GM19043 (cell line): ENCODE measurements around the gene FAM13A.

Experiments used
- ATAC-seq: cut with Tn5 transposase; IDR thresholded peaks from one replicate; pipeline ENCODE4 v1.9.1; 2021; ENCODE audit warnings: low read depth; ENCODE audit not compliant: unreplicated experiment

The FAM13A gene

GRCh38 chr4:88731381-88731780 is 325.6 kb downstream of the FAM13A start:
- no peak for ATAC-seq

GRCh38 chr4:88730811-88731210 is 326.2 kb downstream of the FAM13A start:
- no peak for ATAC-seq

GRCh38 chr4:88729146-88729760 is 327.7 kb downstream of the FAM13A start:
- no peak for ATAC-seq

DNA sequence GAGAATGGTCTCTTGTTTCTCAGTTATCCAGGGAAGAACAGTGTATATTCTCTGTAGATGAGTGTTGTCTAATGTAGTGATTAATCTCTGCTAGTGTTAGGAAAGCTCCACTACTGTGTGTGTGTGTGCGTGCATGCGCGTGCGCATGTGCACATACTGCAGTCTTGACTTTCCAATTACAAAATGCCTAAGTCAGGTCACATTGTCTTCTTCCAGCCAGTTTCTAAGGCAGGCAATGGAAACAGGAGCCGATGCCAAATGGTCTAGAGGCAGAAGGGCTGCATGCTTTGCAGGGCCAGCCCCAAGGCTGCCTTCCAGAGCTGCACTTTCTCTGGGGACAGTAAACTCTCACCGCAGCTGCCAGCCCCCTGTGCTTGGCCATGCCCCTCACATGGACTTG is 328.8 kb downstream of the FAM13A start:
- ATAC-seq: no peak

DNA sequence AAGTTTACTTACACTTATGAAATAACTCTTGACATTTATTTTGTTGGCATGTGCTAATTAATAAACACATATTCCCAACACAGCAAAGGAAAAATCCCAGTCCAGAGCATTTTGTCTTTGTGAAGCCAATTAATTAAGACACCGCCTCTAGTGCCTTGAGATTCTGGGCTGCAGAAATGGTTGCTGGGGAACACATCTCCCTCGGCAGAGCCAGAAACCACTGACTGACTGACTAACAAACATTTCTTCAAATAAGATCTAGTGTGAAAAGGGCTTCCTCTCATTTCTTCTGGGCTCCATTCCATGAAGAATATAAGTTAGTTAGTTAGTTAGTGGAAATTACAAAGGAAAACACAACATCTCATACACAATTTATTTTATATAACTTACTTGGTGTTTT is 331.0 kb downstream of the FAM13A start:
- no peak for ATAC-seq

DNA sequence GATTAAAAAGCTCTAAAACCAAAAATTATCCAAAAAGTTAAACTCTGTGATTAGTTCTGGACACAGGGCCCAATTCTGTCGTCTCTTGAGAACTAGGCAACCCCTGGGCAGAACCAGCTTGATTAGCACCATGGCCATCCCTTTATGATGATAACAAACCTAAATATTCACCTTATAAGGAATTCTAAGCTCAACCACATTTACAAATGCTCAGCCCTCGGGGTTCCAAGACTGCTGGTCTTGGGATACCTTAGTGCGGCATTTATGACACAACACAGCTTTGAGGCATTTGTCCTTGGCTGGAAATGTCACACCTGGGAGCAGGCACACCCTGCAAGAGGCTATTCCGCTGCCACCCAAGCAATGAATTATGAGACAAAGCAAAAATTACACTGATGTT is 331.8 kb downstream of the FAM13A start:
- no peak for ATAC-seq

GRCh38 chr4:88724406-88724805 is 332.6 kb downstream of the FAM13A start:
- ATAC-seq: no peak

GRCh38 chr4:88722828-88723227 is 334.2 kb downstream of the FAM13A start:
- ATAC-seq: no peak

GRCh38 chr4:88722276-88722780 is 334.7 kb downstream of the FAM13A start:
- no peak for ATAC-seq

DNA sequence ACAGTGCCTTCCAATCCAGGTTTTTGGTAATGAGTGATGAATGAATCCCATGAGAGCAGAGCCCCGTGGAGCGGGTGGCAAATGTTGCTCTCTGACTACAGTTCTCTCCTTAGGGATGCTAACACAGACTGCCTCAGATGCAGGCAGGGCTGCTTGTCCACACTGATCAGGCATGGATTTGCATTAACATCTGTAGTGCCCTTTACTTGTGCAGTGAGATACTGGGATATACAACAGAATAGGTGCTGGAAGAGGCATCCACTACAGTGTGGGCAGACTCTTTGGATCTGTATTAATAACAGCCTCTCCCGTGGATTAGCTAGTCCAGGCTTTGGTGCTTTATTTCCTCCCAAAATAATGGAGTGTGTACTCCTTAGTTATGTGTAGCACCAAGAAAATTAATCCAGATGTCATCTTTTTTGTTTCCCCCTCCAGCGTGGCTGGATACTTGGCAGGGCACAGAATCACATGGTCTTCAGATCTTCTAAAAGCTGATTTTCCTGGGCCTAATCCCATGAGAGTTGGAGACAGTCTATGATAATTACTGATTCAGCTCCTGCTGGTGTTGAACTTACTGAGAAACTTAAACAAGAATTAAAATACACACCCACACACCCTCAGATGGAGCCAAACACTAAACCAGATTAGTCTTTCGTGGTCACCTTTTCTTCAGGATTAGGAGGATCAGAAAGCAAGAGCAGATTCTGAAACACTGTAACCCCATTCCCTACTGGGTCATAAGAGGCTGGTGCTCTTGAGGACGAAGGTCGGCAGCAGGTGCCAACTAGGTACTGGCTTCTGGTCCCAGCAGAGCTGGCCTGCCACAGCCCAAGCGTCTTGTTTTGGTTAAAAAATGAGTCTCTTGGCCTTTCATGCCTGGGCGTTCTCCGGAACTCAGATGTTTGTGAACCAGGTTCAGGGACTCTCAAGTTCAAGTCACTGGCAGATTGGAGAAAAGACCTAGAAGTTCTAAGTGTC is 336.2 kb downstream of the FAM13A start:
- no peak for ATAC-seq

DNA sequence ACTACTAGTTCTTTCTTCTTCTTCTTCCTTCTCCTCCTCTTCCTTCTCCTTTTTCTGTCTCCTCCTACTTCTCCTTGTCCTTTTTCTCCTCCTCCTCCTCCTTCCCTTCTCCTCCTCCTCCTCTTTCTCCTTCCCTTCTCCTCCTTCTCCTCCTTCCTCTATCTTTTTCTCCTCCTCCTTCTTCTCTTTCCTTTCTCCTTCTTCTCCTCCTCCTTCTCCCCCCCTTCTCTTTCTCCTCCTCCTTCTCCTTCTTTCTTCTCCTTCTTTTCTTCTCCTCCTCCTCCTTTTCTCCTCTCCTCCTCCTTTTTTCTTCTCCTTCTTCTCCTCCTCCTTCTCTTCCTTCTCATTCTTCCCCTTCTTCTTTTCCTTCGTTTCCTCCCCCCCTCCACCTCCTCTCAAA is 337.6 kb downstream of the FAM13A start:
- no peak for ATAC-seq

GRCh38 chr4:88718098-88718497 is 338.9 kb downstream of the FAM13A start:
- ATAC-seq: no peak

DNA sequence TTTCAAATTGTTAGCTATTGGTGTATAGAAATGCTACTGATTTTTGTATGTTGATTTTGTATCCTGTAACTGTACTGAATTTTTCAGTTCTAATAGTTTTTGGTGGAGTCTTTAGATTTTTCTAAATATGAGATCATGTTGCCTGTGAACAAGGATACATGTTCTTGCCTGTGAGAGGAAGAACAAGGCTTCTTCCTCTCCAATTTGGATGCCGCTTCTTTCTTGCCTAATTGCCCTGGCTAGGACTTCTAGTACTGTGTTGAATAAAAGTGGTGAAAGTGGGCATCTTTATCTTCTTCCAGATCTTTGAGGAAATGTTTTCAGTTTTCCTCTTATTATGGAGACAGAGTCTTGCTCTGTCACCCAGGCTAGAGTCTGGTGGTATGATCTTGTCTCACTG is 343.2 kb downstream of the FAM13A start:
- no peak for ATAC-seq

- no peak for ATAC-seq
Measured at GRCh38 chr4:88709989-88710388, 347.0 kb downstream of the FAM13A start.

- no peak for ATAC-seq
Measured at GRCh38 chr4:88706574-88706973, 350.4 kb downstream of the FAM13A start.

- no peak for ATAC-seq
Measured at GRCh38 chr4:88705805-88706492, 351.0 kb downstream of the FAM13A start.

GRCh38 chr4:88705223-88705622 is 351.8 kb downstream of the FAM13A start:
- no peak for ATAC-seq

- no peak for ATAC-seq
Measured at GRCh38 chr4:88702782-88703181, 354.2 kb downstream of the FAM13A start.

- no peak for ATAC-seq
Measured at GRCh38 chr4:88698519-88698918, 358.5 kb downstream of the FAM13A start.

- ATAC-seq: peak; percentile 90
Measured at GRCh38 chr4:88697588-88698329, 359.2 kb downstream of the FAM13A start, which contains the start of gene NAP1L5. Gene NAP1L5 (minus strand): TSS chr4:88697829. CDS start chr4:88697754, 75 bp downstream.
